ENCODE data around the gene WWOX. TPM values are rescaled to one million over a fixed set of nuclear protein-coding genes. Genes with fewer than 3 reads are reported as not detected.
"Not testable (repeated sequence)": the region's sequence is repeated elsewhere in the genome, so short reads cannot be mapped to it uniquely, and the experiment has no call there.

The WWOX gene
- total RNA-seq, 1 donor from 2014 or later: 15.8 TPM

DNA sequence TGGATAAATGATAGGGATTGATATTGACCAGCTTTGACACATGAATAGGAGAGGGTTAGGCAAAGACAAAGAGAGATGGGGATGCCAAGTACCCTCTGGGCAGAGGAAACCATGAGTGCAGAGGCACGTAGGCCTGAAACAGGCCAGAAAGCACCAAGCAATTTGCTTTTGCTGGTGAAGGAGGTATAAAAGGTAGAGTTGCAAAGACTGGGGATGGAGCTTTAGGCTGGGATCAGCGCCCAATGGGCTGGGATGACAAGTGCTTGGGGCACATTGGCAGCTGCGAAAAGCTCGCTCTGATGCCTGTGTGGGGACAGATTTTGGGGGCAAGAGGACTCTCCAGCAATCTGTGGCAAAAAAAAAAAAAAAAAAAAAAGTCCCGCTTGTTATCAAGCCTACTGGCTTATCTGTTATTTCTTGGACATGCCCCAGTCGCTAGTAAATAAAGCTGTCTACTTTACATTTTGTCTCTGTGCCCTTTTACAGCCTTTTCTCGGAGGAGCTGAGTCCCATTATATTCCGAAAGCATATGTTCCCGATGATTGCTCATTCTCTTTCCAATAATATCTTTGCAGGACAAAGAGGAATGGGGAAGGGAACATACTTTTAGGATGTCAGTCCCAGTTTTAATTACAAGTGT, 922.7 kb downstream of the WWOX start:
- peak; percentile 62 for DNase-seq (ENCODE audit: low spot score)

DNA sequence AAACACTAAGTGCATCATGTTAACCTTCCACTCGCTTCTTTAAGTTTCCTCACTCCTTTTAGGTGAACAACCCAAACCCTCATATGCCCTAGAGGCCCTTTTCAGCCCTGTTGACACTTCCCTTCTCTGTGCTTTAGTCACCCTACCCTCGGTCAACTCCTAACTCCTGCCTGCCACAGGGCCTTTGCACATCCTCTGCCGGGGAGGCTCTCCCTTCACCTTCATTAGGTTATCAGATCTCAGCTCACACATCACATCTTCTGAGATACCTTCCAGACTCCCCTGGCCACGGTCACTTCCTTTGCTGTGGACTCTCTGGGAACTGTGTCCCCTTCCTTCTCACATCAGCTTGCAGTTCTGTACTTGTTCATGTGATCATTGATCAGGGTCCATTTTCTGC, 926.7 kb downstream of the WWOX start:
- DNase-seq (ENCODE audit: low spot score): peak; percentile 43

DNA sequence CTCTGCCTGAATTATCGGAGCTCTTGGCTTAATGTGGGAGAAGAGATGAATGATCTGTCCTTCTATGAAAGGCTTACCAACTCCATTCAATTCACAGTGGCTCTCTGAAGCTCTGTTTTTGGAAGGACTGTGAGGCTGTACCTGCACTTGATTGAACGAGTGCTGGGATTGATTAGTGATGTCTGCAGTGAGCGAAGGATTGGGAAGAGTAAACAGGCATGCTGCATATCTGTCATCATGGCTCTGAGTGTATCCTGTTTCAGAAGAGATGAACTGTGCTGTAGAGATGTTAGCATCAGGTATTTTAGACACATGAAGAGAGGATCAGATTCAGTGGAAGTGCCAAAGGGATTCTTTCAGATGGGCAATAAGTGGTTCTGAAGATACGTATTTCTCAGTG, 937.1 kb downstream of the WWOX start:
- no peak for DNase-seq (ENCODE audit: low spot score)

DNA sequence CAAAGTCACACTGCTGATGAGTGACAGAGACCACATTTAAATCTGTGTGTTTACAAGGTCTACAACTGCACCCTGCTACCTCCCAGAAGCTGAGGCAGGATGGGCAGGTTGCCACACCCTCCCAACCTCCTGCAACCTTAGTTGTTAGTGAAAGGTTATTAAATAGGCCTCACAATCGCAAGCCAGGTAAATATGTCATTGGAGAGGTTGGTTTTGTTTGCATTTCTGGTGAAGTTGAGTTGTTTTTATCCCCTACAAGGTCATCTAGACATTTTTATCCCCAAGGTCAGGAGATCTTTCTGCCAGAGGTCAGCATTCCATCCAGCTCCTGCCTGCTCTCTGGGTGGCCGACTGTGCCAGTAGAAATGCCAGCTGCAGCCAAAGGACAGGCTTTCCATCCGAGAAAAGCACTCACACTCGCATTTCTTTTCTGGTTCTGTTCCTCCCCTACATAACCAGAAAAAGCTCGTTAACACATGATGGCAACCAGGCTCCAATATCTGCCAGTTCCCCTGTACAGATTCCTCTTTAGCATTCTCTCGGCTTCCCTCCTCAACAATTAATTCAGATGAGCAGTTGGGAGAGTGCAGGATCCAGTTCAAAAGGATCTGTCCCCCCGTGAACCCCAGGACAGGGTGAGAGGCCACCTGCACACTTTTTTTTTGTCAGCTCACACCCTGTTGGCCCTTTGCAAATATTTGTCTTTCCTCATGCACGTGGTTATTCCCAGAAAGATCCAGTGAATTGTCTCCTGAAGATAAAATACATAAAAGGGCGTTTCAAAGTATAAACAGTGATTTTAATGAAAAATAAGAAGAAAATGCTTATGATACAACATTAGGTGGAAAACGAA, 938.3 kb downstream of the WWOX start:
- no peak for DNase-seq (ENCODE audit: low spot score)

DNA sequence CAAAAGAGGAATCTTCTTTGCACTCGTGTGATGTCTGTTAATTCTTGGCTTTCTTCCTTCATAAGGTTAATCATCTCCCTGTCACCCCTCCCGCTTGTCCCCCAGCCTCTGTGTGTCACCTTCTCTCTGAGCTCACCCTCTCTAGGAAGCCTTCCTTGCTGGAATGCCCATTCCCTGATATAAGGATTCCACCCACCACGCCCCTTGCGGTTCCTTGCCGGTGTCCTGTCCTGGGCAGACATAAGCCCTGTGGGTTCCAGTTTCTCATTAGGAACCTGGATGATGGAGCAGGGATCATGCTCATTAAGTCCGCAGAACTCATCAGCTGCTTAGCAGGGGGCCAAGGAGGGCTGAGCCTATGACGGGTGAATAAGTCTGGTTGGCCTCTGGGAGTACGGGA, 941.8 kb downstream of the WWOX start:
- DNase-seq (ENCODE audit: low spot score): no peak

DNA sequence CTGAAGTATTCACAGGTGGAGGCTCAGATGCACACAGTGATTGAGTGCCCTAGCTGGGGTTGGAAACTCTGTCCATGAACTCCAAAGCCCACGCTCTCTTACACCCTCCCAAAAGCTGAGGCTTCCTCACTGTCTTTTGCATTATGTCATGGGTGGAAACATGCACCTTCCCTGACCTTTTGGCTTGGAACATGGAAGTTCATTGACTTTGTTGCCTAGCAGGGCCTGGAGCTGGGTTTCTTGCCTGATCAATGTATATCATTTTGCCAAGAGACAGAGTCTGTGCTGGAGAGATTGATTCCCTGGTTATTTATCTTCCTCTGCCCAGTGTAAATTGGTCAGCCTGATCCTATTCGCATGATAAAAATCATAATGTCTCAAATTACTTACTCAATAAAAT, 942.7 kb downstream of the WWOX start:
- no peak for DNase-seq (ENCODE audit: low spot score)

DNA sequence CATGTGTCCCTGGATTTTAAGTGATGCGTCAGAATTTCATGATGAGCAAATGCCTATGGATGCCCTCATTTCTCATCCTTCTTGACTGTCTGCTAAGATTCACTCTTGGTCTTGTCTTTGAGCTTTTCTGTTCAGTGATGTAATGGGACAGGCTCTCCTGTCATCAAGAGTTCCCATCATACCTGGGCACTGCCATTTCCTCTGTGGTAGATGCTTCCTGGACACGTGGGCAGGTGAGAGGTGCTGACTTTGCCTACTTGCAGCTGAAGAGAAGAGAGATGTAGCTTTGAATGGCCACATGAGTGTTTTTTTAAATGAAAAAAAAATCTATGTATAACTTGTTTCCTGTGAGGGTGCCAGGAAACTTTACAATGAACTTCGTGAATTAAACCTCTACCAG, 943.4 kb downstream of the WWOX start:
- DNase-seq (ENCODE audit: low spot score): no peak

DNA sequence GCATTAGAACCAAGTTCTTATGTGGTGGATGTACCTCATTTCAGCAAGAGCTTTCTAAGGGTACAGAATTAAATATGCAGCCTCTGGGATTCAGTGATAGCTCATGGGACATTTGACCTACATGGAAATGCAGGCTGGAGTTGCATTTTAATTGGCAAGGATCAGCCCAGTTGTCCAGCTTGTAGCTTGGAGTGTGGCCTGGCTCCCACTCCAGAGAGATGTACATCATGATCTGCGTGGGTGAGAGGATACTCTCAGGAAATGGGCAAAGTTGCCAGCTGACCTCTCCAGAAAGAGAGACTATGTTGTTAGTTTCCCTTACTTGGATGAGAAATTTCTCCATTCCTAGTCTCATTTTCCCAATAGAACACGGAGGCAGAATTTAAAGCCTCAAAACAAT, 945.7 kb downstream of the WWOX start:
- no peak for DNase-seq (ENCODE audit: low spot score)

DNA sequence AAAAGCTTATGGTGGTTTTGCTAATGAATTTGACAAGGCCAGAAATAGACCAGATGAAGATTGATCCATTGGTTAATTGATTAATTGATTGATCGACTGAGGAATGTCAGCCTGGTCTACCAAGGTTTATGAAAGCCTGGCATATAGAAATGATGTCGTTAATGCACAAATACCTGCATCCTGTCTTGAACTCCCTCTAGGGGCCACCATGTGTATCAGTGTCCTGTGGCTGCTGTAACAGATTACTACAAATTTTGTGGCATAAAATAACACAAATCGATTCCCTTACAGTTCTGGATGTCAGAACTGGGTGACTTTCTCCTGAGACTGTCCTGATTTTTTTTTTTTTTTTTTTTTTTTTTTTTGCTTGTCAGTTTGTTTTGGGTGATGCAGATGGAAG, 947.9 kb downstream of the WWOX start:
- DNase-seq (ENCODE audit: low spot score): no peak

DNA sequence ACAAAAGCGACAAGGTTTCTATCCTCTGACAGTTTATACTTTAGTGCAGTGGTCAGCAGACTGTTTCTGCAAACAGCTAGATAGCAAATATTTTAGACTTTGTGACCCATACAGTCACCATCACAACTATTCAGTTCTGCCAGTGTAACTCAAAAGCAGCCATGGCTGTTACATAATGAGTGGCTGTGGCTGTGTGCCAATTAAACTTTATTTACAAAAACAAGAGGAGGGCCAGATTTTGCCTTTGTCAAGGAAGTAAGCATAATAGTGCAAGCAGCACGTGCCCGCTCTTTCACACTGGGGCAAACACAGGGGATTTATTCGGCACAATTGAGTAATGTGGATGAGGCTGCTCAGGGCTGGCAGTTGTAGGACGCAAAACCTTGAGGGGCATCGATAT, 949.6 kb downstream of the WWOX start:
- no peak for DNase-seq (ENCODE audit: low spot score)

DNA sequence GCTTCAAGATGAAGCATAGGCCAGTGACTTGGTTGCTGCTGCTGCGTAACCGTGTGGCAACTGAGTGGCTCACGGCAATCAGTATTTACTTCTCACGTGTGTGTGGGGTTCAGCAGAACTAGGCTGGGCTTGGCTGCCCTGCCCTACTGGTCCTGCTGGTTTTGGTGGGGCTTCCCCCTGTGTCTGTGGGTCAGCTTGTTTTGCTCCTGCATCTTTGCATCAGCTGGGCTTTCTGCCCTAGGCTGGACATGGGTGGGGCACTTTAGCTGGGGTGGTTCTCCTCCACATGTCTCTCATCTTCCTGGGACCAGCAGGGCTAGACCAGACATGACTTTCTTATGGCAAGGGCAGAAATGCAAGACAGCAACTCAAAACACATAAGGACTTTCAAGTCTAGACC, 950.6 kb downstream of the WWOX start:
- DNase-seq (ENCODE audit: low spot score): no peak

DNA sequence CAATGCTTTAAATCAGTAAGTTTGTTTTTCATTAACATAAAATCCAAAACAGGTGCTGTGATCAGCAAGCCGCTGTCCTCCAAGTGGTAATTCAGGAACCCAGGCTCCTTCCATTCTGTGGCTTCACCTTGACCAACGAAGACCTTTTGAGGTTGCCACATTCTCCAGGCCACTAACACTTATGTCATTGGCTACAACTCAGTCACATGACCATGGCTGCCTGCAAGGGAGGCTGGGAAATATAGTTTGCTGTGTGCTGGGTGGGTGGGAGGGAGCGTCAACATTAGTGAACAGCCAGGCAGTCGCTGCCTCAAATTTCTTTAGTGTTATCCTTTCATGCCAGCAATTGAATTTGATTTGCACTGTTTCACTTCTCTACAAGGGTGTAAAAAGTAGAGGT, 951.9 kb downstream of the WWOX start:
- no peak for DNase-seq (ENCODE audit: low spot score)

DNA sequence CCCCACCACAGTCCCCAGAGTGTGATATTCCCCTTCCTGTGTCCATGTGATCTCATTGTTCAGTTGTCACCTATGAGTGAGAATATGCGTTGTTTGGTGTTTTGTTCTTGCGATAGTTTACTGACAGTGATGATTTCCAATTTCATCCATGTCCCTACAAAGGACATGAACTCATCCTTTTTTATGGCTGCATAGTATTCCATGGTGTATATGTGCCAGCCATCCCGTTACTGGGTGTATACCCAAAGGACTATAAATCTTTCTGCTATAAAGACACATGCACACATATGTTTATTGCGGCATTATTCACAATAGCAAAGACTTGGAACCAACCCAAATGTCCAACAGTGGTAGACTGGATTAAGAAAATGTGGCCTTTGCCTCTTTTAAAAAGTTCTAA, 952.7 kb downstream of the WWOX start:
- not testable (repeated sequence) for DNase-seq (ENCODE audit: low spot score)

DNA sequence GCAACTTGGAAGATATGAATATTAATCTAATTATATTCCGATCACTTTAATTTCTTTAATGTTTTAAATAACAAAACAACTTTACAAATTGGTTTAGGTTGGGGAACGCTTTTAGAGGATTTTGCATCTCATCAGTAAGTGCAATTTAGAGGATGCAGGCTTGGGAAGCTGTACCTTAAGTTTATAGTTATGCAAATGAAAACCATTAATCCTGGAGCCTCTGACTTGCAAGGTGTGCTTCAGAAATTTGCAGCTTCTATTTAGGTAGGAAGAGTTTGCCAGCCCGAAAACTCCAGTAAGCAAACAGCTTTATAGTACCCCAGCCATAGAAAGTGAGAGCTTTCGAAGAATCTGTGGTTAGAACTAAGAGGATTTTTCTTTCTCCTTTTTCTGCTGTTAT, 954.1 kb downstream of the WWOX start:
- no peak for DNase-seq (ENCODE audit: low spot score)

DNA sequence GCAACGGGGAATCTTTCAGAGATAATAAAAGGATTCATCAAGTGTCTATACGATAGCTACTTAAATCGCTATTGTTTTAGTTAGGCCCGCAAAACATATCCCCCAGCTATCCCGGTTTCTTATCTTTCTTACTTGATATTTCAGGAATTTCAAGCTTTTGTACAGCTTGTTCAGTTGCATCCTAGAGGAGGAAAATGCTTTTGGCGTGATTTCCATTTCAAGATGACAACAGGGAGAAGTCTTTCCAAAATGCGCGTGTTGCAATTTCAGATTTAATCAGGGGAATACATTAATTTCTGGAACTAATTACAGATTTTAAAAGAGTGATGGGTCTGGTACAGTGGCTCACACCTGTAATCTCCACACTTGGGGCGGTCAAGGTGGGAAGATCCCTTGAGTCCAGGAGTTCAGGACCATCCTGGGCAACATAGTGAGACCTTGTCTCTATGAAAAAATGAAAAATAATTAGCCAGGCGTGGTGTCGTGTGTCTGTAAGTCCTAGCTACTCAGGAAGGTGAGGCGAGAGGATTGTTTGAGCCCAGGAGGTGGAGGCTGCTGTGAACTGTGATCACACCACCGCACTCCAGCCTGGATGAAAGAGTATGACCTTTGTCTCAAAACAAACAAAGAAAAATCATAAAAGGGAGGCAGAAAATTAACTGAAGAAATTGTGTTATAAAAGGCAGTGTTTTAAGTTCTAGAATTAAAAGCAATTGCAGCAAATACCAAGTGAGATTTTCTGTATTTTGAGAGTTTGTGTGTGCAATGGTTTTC, 954.9 kb downstream of the WWOX start:
- DNase-seq (ENCODE audit: low spot score): no peak

DNA sequence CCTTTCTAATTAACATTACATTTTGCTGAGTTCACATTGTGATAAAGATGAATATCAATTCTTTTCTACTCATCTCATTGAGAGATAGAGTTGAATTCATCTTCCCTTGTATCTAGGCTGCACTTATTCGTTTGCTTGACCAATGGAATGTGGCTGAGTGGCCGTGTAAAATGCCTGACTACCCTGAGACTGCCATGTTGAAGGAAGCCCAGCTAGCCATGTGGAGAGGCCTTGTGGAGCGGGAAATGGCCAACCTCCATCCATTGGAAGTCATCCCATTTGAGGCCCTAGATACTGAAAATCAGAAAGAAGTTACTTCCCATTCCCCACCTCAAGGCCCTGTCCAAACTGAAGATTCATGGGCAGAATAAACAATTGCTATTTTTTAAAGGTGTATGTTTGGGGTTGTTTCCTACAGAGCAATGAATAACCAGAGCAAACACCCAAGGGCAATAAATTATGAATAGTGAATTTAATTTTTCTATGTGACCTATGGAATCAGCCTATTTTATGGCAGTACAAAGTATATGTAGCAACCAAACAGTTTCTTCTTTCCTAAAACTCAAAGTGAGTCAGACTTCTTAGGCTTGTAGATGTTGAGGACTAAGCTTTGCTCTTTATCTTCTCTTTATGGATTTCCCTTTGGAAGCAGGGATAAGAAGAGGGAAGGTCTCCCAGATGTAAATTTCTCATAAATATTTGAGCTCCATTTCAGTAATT, 956.0 kb downstream of the WWOX start:
- DNase-seq (ENCODE audit: low spot score): no peak

DNA sequence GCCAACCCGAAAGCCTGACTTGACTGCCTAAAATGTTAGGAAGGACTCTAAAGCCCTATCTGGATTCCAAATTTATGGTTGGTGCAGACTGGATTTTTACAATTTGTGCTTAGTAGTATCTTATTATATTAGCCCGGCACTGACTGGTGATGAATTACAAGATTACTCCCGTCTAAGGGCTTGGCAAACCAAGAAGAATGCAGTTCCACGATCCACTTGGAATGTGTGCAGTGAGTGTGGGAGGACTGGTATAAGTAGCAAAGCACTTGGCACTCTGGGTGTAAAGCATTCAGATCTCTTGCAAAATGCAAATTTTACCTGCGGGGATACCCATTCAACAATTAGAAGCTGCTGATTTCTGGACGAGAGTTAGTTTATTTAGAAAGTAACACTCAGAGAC, 961.7 kb downstream of the WWOX start:
- no peak for DNase-seq (ENCODE audit: low spot score)

DNA sequence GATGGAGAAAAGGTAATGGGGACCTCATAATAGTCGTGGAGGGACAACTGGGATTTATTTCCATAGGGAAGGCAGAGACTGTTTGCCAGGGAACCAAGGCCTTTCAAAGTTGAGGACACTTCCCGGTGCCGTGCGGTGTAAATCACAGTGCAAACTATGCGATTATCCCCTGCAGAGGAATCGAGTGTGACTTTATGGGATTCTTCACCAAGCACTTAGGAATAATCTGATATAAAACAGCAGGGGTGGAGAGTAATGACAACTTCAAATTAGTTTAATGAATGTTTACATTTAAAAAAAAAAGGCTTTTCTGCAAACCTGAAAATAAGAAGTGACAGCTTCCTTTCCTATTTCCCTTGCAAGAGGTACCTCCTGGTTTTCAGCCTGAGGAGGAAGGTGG, 962.9 kb downstream of the WWOX start:
- no peak for DNase-seq (ENCODE audit: low spot score)

DNA sequence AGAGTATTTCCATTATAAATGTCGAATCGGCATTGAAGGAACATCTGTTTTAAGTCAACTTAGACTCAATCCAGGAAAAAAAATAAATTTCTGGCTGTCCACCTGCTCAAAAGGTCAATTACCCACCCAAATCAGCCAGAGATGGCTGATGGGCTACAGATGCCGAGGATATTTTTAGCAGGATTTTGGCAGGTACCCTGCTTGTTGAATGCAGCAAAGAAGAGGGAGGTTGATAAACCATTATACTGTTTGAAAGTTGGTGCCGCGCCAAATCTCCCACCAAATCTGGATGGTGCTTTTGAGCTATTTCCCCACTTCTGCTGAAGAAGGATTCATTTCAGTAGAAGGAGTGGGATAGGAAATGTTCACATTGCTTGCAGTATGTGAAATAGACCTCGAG, 963.4 kb downstream of the WWOX start:
- no peak for DNase-seq (ENCODE audit: low spot score)

DNA sequence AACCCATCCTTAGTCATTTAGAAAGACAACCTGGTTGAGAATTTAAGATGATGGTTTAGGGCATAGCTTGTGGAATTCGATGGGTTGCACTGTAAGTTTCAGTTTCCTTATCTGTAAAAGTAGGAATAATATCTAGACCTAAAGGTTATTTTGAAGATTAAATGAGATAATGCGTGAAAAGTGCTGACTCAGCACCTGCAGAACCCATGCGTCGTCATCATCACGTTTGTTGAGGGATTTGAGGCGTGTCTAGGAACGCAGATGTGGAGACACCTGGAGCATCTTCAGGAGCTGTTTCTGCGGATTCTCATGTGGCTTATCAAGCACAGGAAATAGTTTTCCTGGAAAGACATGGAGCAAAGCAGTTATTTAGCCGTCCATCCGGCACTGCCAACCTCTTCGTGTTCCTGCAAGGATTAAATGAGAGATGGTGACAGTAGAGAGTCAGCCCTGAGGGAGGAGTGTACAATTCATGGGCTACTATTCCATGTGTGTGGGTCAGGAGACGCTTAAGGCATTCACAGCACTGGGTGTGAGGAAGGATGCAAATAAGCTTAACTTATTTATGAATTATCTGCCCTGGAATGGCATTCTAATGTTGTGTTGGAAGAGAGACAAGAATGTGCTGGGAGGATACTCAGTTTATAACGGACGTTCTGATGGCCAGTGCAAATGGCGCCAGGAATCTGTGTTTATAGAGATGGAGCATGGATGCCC, 965.0 kb downstream of the WWOX start:
- no peak for DNase-seq (ENCODE audit: low spot score)

DNA sequence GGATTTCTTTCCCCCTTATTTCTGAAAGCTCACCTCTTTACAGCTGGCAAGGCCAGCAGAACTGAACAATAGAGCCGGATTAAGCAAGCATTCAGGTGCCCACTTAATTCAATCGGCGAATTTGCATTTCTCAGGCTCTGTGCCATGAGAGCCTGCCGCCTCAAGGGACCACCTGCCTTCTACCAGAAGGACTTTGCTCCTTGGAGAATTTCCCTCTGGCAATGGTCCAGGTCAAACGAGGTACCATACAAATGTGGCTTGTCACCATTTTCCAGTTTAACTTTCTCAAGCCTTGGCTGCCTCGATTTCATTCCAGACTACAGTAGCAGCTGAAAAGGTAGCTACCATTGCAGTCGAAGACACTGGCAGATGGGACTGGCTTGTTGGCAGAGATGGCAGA, 967.1 kb downstream of the WWOX start:
- DNase-seq (ENCODE audit: low spot score): no peak

Measured in mesenteric fat pad (tissue), 1 donor.